Calu3 (cell line): ENCODE results near the gene AGPAT4. TPM values are rescaled to one million over a fixed set of nuclear protein-coding genes. Genes with fewer than 3 reads are reported as not detected.

ENCODE experiments used
- BruUV-seq: library from RNA; stranded (reverse); fragments of 400-500 nt; replicated peaks from 2 replicates; lab custom pipeline; 2021; lab: Mats Ljungman, UMichigan
- CTCF ChIA-PET: fragments of 300-600 bp; sonication (Branson Sonifier 250); formaldehyde crosslinking; loops from one replicate; lab custom pipeline; 2022; ENCODE audit warnings: antibody characterized with exemption; lab: Charles Lee
- DNase-seq: peaks from one replicate; pipeline ENCODE4 v3.0.0; 2022
- H3K27ac Mint-ChIP-seq: one replicate; pipeline ENCODE4 v1.8.0; 2022; ENCODE audit warnings: mixed read lengths; ENCODE audit not compliant: unreplicated experiment
- H3K27me3 Mint-ChIP-seq: one replicate; pipeline ENCODE4 v1.8.0; 2022; ENCODE audit warnings: mixed read lengths; ENCODE audit not compliant: unreplicated experiment
- H3K36me3 Mint-ChIP-seq: one replicate; pipeline ENCODE4 v1.8.0; 2022; ENCODE audit warnings: mild to moderate bottlenecking, moderate library complexity, mixed read lengths; ENCODE audit not compliant: insufficient read depth, unreplicated experiment
- H3K4me1 Mint-ChIP-seq: one replicate; pipeline ENCODE4 v1.8.0; 2022; ENCODE audit warnings: mild to moderate bottlenecking, low read depth, mixed read lengths; ENCODE audit not compliant: unreplicated experiment
- H3K4me3 Mint-ChIP-seq: one replicate; pipeline ENCODE4 v1.8.0; 2022; ENCODE audit warnings: mild to moderate bottlenecking, low read depth, moderate library complexity, mixed read lengths; ENCODE audit not compliant: unreplicated experiment
- H3K9me3 Mint-ChIP-seq: one replicate; pipeline ENCODE4 v1.8.0; 2022; ENCODE audit warnings: low read depth, mixed read lengths; ENCODE audit not compliant: unreplicated experiment
- CTCF ChIP-seq: fragments of 200-600 bp; IDR thresholded peaks from one replicate; pipeline ENCODE4 v1.8.0; 2022; ENCODE audit warnings: antibody characterized with exemption; ENCODE audit not compliant: unreplicated experiment
- intact Hi-C: fragments of 100-400 bp; cut with micrococcal nuclease; formaldehyde crosslinking; loops from one replicate; pipeline ENCODE4 v1.10.0; 2022; ENCODE audit not compliant: unreplicated experiment
- total RNA-seq: library from RNA; stranded (reverse); gene quantifications from 2 replicates; pipeline ENCODE4 v1.2.3, GENCODE V29; 2022

Gene AGPAT4
- total RNA-seq, 1 experiment from 2014 or later: 11.3 TPM

GRCh38 chr6:161142957-161143296, 130.9 kb downstream of the AGPAT4 start:
- H3K4me1 Mint-ChIP-seq: no peaks in the 10 kb centered on the region
- intact Hi-C loops: no loop called here
- no TSS peak for BruUV-seq
- CTCF ChIA-PET: no interaction called here
- TF ChIP-seq CTCF: no peak
- H3K27me3 Mint-ChIP-seq: no peaks in the 10 kb centered on the region
- no peak overlapping the region for H3K4me3 Mint-ChIP-seq
- H3K36me3 Mint-ChIP-seq: peaks cover 9% of the 10 kb centered on the region
- no peaks in the 10 kb centered on the region for H3K9me3 Mint-ChIP-seq
- H3K27ac Mint-ChIP-seq: no peak overlapping the region
- no peak for DNase-seq

- Mint-ChIP-seq H3K36me3 (peaks cover 20% of the 10 kb centered on the region), H3K27ac (no peak overlapping the region), H3K4me3 (no peak overlapping the region), H3K27me3 (no peaks in the 10 kb centered on the region), H3K9me3 (no peaks in the 10 kb centered on the region), H3K4me1 (no peaks in the 10 kb centered on the region)
- no TSS peak for BruUV-seq
- intact Hi-C loops: no loop called here
- no peak for TF ChIP-seq CTCF
- DNase-seq: no peak
- CTCF ChIA-PET: interaction anchor here (1.4 kb wide), 1 partner anchor 230 kb away, joined by 5 read pairs; no protein-coding TSS in a partner anchor
Observed at GRCh38 chr6:161141173-161141572, 132.7 kb downstream of the AGPAT4 start.

GRCh38 chr6:161140554-161140875, 133.3 kb downstream of the AGPAT4 start:
- Mint-ChIP-seq H3K9me3 (no peaks in the 10 kb centered on the region), H3K27ac (no peak overlapping the region), H3K4me3 (no peak overlapping the region), H3K27me3 (no peaks in the 10 kb centered on the region), H3K4me1 (no peaks in the 10 kb centered on the region), H3K36me3 (peaks cover 23% of the 10 kb centered on the region)
- CTCF ChIA-PET: interaction anchor here (1.4 kb wide), 1 partner anchor 231 kb away, joined by 5 read pairs; no protein-coding TSS in a partner anchor
- TF ChIP-seq CTCF: no peak
- no peak for DNase-seq
- intact Hi-C loops: no loop called here
- no TSS peak for BruUV-seq

- BruUV-seq: no TSS peak
Observed at GRCh38 chr6:161139766-161140553, 133.9 kb downstream of the AGPAT4 start.

More at GRCh38 chr6:161139766-161140553, 133.9 kb downstream of the AGPAT4 start:
- no peak for TF ChIP-seq CTCF
- Mint-ChIP-seq H3K36me3 (peaks cover 23% of the 10 kb centered on the region), H3K27ac (no peak overlapping the region), H3K4me1 (no peaks in the 10 kb centered on the region), H3K4me3 (no peak overlapping the region), H3K27me3 (no peaks in the 10 kb centered on the region), H3K9me3 (no peaks in the 10 kb centered on the region)
- intact Hi-C loops: no loop called here
- no peak for DNase-seq
- CTCF ChIA-PET: interaction anchor here (1.4 kb wide), 1 partner anchor 231 kb away, joined by 5 read pairs; no protein-coding TSS in a partner anchor
